ENCODE data around the gene PIGO.

The PIGO gene

DNA sequence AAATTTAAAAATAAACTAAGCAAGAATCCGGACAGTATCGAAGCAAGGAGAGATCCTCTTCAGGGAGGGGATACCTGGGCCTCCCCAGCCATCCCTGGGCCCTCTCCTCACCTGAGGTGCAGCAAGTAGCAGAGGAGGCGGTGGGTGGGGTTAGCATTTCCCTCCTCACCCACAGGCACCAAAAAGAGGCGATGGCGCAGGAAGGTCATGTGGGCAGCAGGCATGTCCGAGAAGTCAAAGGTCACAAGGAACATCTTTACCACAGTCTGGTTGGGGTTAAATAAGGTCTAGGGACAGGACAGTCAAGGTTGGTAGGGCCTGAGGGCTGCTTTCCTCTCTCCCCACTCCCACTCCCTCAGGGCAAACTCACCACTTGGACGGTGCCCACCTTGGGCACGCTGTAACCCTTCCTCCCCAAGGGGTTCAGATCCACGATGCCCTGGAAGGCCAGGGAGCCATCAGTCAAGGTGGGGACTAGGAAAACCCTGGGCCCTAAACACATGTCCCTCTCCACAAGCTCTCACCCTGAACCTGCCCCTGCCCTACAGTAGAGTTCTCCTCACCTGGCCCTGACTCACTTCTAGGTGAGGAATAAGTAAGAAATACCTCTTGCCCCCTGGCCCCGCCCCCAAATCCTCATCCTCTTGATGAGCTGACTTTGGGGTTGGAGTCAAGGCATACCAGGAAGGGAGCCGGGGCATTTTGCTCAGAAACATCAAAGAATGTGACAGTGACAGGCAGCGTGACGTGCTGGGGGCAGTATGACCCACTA is 9.4 kb upstream of the PIGO start:
- no peak for DNase-seq

DNA sequence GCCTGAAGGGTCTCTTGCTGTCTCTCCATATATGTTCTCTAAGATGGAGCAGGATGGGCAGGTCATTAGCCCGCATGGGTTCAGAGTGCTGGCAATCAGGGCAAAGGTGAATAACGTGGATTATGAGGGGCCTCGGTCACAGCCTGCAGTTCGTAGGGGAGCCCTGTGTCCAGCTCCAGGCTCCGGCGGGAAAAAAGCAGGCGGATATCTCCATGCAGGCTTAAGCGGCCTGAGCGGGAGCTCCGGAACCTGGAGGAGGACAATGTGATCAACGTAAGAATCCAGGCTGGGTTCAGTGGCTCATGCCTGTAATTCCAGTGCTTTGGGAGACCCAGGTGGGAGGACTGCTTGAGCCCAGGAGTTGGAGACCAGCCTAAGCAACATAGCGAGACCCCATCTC is 8.7 kb upstream of the PIGO start:
- DNase-seq, result no peak

GRCh38 chr9:35104586-35104985 is 8.2 kb upstream of the PIGO start:
- DNase-seq, result no peak

GRCh38 chr9:35103660-35104191 is 7.3 kb upstream of the PIGO start:
- DNase-seq, result no peak

- peak; percentile 95 for DNase-seq
Observed at GRCh38 chr9:35102769-35103659, 6.6 kb upstream of the PIGO start, which contains the start of gene STOML2. Gene STOML2, minus strand, starts transcription at chr9:35103131. Its CDS starts 37 bp downstream, at chr9:35103094.

DNA sequence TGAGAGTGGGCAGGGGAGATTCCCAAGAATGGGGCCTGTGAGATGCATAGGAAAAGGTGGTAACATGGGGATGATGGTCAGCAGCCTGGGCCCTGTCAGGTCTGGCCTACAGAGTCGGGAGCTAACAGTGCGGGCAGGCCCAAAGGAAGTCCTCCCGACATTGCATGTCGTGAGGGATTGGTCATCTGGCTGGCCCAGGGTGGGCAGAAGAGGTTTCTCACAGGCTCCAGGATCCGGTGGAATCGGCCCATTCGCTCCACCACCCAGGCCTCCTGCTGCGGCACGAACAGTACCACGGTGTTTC is 6.0 kb upstream of the PIGO start:
- DNase-seq, result no peak

- DNase-seq, result no peak
Observed at GRCh38 chr9:35097573-35097972, 1.2 kb upstream of the PIGO start.

GRCh38 chr9:35091536-35091935 is 4.9 kb downstream of the PIGO start:
- DNase-seq, result no peak

GRCh38 chr9:35089434-35089833 is 7.0 kb downstream of the PIGO start:
- no peak for DNase-seq

- DNase-seq, result no peak
Observed at GRCh38 chr9:35085078-35085477, 11.3 kb downstream of the PIGO start.

DNA sequence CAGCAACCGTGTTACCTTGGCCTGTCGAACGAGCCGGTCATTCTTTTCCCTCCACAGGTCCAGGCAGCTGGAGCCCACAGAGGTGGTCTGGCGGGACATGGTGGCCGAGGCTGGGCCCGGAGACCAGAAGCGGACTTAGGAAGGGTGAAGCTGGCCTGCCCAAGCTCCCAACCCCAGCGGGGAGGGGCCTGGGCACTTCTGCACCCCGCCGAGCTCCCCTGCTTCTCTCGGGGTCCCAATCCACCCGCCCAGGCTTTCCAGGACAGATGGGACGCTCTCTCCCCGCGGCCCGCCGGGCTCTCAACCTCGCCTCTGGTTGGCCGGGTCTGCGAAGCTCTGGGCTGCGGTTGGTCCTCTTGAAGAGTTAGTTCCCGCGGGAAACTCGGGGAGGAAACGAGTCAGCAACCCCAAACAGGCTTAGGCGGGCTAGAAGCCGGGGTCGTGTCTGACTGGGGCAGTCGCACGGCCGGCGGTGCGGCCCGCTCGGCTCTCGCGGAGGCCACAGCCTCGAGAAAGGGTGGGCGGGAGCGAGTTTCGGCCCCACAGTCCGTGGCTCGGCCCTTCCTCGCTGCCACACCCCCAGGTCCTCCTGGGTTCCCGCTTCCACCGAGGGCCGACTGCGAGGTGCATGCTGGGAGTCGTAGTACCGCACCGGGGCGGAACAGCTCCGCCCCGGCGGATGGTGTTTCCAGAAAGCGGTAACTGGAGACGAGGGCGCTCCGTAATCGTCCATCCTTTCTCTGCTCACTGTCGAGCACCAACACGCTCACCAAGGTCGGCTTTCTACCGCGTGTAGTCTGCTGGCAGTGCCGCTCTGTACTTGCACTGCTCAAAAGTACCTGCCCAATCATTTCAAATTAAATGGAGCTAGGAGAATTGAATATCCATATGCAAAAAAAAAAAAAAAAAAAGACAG is 16.7 kb downstream of the PIGO start, which contains the start of gene FANCG:
TSS of gene FANCG (minus strand) at position 517 of the 916 bp plus-strand sequence. CDS start at position 99, 418 bp downstream.
- peak; percentile 91 for DNase-seq

- no peak for DNase-seq
Observed at GRCh38 chr9:35079041-35079425, 17.4 kb downstream of the PIGO start.

GRCh38 chr9:35078066-35078465 is 18.3 kb downstream of the PIGO start:
- DNase-seq, result no peak

DNA sequence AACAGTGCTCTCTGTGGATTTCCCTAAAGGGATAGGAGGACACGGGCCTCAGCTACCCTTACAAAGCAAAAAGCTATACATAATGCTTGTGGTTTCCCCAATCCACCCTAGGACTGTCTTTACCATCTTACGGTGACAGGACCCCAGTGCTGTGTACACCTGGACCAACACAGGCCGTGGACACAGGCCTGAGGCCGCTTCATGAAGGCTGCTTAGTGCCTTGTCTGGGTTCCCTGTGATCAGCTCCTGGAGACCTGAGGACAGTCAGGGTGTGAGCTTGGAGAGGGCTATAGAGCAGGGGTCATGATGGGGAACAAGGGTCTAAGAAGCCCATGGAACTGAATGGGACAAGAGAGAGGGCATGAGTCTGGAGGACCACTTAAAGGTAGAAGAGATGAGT is 19.5 kb downstream of the PIGO start:
- no peak for DNase-seq

GRCh38 chr9:35075358-35075757 is 21.0 kb downstream of the PIGO start:
- no peak for DNase-seq

- no peak for DNase-seq
Observed at GRCh38 chr9:35074791-35075190, 21.6 kb downstream of the PIGO start.

DNA sequence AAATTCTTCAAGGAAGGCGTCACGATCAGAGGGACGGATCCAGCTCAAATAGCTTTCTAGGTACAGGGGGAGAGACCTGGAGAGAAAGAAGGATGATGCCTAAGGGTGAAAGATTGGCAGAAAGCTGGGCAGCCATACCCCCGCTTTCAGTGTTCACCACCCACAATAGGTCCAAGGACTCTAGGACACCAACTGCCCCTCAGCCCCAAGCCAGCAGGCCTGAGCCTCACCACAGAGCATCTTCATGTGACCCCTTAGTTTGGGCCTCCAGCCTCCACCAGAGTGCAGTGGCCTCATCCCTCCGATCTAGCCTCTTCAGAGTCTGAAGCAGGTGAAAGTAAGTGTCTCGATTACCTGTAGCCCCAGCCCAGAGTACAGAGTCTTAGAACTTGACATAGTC is 22.2 kb downstream of the PIGO start:
- no peak for DNase-seq

- DNase-seq, result no peak
Observed at GRCh38 chr9:35073279-35073612, 23.1 kb downstream of the PIGO start.

DNA sequence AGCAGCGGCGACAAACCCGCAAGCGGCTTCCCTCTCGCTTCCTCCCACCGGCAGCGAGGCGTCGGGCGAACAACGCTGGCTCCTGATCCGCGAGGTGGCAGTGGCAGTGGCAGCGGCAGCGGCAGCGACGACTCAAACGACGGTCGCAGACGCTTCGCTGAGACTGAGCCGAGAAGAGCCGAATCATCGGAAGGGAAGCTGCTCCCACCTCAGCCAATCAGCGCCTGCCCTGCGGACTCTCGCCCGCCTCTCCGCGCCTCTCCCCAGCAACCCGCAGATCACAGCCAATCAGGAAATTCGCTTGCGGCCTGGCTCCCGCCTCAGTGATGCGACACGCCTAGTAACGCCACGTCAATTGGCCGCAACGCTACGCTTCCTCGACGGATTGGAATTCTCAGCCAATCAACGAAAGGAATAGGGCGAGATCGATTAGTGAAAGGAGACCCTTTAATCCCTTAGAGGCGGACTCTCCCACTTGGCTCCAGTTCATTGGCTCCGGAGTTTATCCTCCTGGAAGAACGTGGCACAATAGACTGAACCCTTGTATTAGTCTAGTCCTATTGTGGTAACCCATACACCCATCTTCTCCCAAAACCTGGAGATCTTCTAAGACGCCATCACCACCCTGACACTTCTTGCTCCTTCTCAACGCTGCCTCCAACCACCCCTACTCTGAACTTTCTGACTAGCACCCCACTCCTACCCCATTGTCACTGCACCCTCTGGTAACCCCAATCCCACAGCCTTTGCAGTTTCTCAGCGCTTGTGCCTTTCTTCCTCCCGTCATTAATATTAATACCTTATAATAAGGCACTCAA is 23.7 kb downstream of the PIGO start, which contains the start of gene VCP:
TSS of gene VCP (minus strand) at position 165 of the 818 bp plus-strand sequence. CDS start 272 bp downstream, outside the sequence.
- DNase-seq, result peak; percentile 100

GRCh38 chr9:35071814-35072460 is 24.5 kb downstream of the PIGO start:
- DNase-seq, result peak; percentile 82

Measured in fibroblast of skin of right quadriceps (primary cell).